Adrenal gland (tissue), 12 donors: ENCODE results near the gene ZC3H7A. TPM values are rescaled to one million over a fixed set of nuclear protein-coding genes. Genes with fewer than 3 reads are reported as not detected.

ENCODE experiments used
- DNase-seq, 7 donors: peaks; one replicate each; pipeline ENCODE4 v3.0.0-alpha.2; 2019 to 2020
- H3K27ac ChIP-seq, 5 donors: fragments of 200-600 bp; sonication (generic) in 4 of 5; 1 replicate in 3 of 5; 2 replicates in 2 of 5; pipeline versions ENCODE4 v1.5.1 to v1.8.0; 2016 to 2020; ENCODE audit warnings: mild to moderate bottlenecking in 1 of 5
- H3K27me3 ChIP-seq: fragments of 200-600 bp; 2 replicates; pipeline ENCODE4 v1.8.0; 2021
- H3K36me3 ChIP-seq, 2 donors: fragments of 200-600 bp; replicated peaks in 1 of 2; 1 replicate in 1 of 2; 2 replicates in 1 of 2; pipeline versions ENCODE4 v1.5.1 to v1.8.0; 2018 to 2022
- H3K4me1 ChIP-seq, 2 donors: fragments of 200-600 bp; replicated peaks in 1 of 2; 1 replicate in 1 of 2; 2 replicates in 1 of 2; pipeline versions ENCODE4 v1.5.1 to v1.8.0; 2018 to 2021
- H3K4me3 ChIP-seq, 4 donors: fragments of 200-600 bp; sonication (generic) in 3 of 4; one replicate each; pipeline ENCODE4 v1.5.1; 2016 to 2018
- H3K9me3 ChIP-seq, 3 donors: fragments of 200-600 bp; sonication (generic) in 1 of 3; replicated peaks in 1 of 3; 1 replicate in 2 of 3; 2 replicates in 1 of 3; pipeline versions ENCODE4 v1.5.1 to v1.8.0; 2016 to 2021
- CTCF ChIP-seq, 6 experiments: fragments of 450-650 bp in 4 of 6; fragments of 200-600 bp in 2 of 6; sonication (generic) in 1 of 6; IDR thresholded peaks; 1 replicate in 5 of 6; 2 replicates in 1 of 6; pipeline versions ENCODE4 v1.5.1 to v1.8.0; 2016 to 2021; ENCODE audit warnings: antibody characterized with exemption in 6 of 6, mild to moderate bottlenecking in 2 of 6, moderate library complexity in 1 of 6
- POLR2A ChIP-seq, 2 donors: fragments of 450-650 bp; IDR thresholded peaks; one replicate each; pipeline ENCODE4 v1.6.1; 2017; ENCODE audit warnings: antibody characterized with exemption in 2 of 2, mild to moderate bottlenecking in 2 of 2, moderate library complexity in 1 of 2
- WGBS, 4 donors: extraction: QIAGEN DNeasy Blood & Tissue Kit in 2 of 4; methylation state at CpG; one replicate each; pipeline versions ENCODE4 v1.1.5 to v1.1.7; 2013 to 2017; 5-methylcytosine and 5-hydroxymethylcytosine counted together
- intact Hi-C, 2 donors: fragments of 100-400 bp; cut with DNase I; formaldehyde crosslinking; loops; one replicate each; pipeline versions ENCODE4 v1.14.1 to v1.15.0; 2022 to 2023
- polyA plus RNA-seq, 3 donors: library from polyadenylated mRNA; stranded (reverse); fragments of 200-250 nt in 2 of 3; fragments of 350-450 nt in 1 of 3; fragmentation: Illumina TruSeq in 1 of 3; extraction: RNeasy Lipid Tissue Mini Kit (QIAGEN cat#74804) in 1 of 3; gene quantifications; one replicate each; pipeline ENCODE4 v1.2.3, GENCODE V29; 2013 to 2014
- total RNA-seq, 9 donors: library from RNA; depleted of rRNA in 4 of 9; stranded (reverse); fragments of >200 nt in 4 of 9; fragments of 120-200 nt in 1 of 9; fragmentation: NEBNext Ultra II Directional in 1 of 9; extraction: Animal tissue kit (Norgen Biotek cat#: 25700) in 1 of 9; gene quantifications; one replicate each; pipeline versions ENCODE4 v1.1.0 to v1.2.4, GENCODE V29; 2013 to 2023
- donor health status: healthy with polysubstance abuse.
- donor health status: Bipolar disorder and iron deficiency.
- donor health status: DM: yes; HTN: yes; CAD: no.
- donor health status: DM: no; HTN: no; CAD: no.
- donor health status: DM: no; HTN: no; CAD: no.
- donor health status: DM: yes; HTN: yes; CAD: no.

The ZC3H7A gene
- total and polyA plus RNA-seq, 12 donors: 31.1 to 83.9 (median 43.0) TPM

GRCh38 chr16:11736903-11737302 lies 60.2 kb downstream of the ZC3H7A start:
- TF ChIP-seq CTCF (IDR thresholded peaks at IDR 0.05): no peak
- no peak for TF ChIP-seq POLR2A (IDR thresholded peaks at IDR 0.05)
- Histone ChIP-seq H3K9me3 (no peaks in the 10 kb centered on the region), H3K27ac (peak overlapping the region in 1 of 5 donors; percentile 31), H3K36me3 (peaks cover 0 to 34% of the 10 kb centered on the region in 2 donors), H3K4me1 (peaks cover 49 to 69% of the 10 kb centered on the region in 2 donors), H3K27me3 (no peaks in the 10 kb centered on the region), H3K4me3 (no peak overlapping the region)
- intact Hi-C loops: no loop called here
- WGBS, 4 donors: 87 to 96% (median 88%) methylated on average over 6 of the region's 6 CpGs
- no peak for DNase-seq

GRCh38 chr16:11735787-11736186 lies 61.3 kb downstream of the ZC3H7A start:
- WGBS, 4 donors: 54 to 69% (median 61%) methylated on average over 7 to 8 of the region's 8 CpGs
- no peaks in the 10 kb centered on the region for H3K9me3 ChIP-seq
- H3K27ac ChIP-seq: peak overlapping the region in 1 of 5 donors; percentile 31
- no peak for DNase-seq
- no peak for TF ChIP-seq POLR2A (IDR thresholded peaks at IDR 0.05)
- TF ChIP-seq CTCF (IDR thresholded peaks at IDR 0.05): no peak
- peaks cover 0 to 37% of the 10 kb centered on the region in 2 donors for H3K36me3 ChIP-seq
- no peak overlapping the region for H3K4me3 ChIP-seq
- peaks cover 43 to 65% of the 10 kb centered on the region in 2 donors for H3K4me1 ChIP-seq
- intact Hi-C loops: no loop called here
- H3K27me3 ChIP-seq: no peaks in the 10 kb centered on the region

DNA sequence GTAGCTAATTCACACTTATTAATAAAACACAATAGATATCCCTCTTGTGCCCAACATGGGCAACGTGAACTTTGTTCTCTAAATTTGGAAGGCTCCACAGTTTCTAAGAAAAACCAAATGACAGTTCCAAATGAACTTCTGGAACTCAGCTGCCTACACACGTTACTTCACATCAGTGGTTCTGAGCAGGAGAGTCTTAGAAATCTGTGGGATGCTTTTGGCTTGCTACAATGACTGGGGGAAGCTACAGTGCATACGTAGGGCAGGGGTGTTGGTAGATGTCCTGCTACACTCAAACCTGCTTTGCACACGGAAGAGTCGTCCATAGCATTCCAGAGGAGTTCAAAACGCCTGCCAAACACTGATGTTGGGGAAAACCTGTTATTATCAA lies 62.4 kb downstream of the ZC3H7A start:
- Histone ChIP-seq H3K36me3 (peaks cover 0 to 45% of the 10 kb centered on the region in 2 donors), H3K9me3 (no peaks in the 10 kb centered on the region), H3K4me3 (no peak overlapping the region), H3K27ac (peak overlapping the region in 3 of 5 donors; percentile 32 to 67 (median 58)), H3K27me3 (no peaks in the 10 kb centered on the region), H3K4me1 (peaks cover 34 to 64% of the 10 kb centered on the region in 2 donors)
- no peak for TF ChIP-seq CTCF (IDR thresholded peaks at IDR 0.05)
- DNase-seq: no peak
- intact Hi-C loops: no loop called here
- 49 to 62% (median 58%) methylated on average over 6 of the region's 6 CpGs for WGBS, 4 donors

DNA sequence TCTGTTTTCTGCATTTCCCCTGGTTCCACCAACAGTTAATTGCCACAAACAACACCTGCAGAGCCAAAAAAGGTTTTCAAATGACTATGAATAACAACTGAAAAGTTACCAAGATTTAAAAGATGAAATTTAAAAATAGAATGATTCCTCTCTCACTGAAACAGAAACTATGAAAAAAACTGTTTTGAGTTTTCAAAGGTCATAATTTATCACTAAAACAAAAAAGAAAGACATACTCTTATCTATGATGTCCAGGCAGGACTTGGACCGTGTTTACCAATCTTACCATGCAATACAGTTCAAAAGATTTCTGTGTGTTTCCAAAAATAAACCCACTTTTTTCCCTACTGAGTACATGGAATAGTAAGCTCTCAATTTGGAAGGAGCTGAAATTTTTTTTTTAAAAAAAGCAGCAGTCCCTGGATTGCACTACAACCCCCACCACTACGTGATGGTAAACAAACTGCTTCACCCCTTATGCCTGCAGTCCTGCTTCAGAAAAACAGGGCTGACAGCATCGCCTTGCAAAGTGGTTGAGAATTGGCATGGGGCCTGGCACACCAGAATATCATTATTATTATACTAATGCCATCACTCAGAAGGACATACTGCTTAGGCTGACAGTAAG lies 62.9 kb downstream of the ZC3H7A start:
- Histone ChIP-seq H3K9me3 (no peaks in the 10 kb centered on the region), H3K27me3 (no peaks in the 10 kb centered on the region), H3K36me3 (peaks cover 0 to 50% of the 10 kb centered on the region in 2 donors), H3K27ac (peak overlapping the region in 3 of 5 donors; percentile 32 to 67 (median 58)), H3K4me3 (no peak overlapping the region), H3K4me1 (peaks cover 29 to 59% of the 10 kb centered on the region in 2 donors)
- TF ChIP-seq POLR2A (IDR thresholded peaks at IDR 0.05) (no peak), CTCF (IDR thresholded peaks at IDR 0.05) (no peak)
- 9 to 32% (median 21%) methylated on average over 3 of the region's 3 CpGs for WGBS, 4 donors
- DNase-seq: peak in 2 of 7 donors; percentile 33 to 41
- intact Hi-C loops: no loop called here
